SIG-M5 treated with dmso at 0.1 percent for 504 hours (cell line): ENCODE data around the gene THOC1.

Source experiments
- DNase-seq: peaks from one replicate; lab custom pipeline; 2025; ENCODE audit not compliant: unreplicated experiment; lab: John Stamatoyannopoulos, UW

THOC1 gene

DNA sequence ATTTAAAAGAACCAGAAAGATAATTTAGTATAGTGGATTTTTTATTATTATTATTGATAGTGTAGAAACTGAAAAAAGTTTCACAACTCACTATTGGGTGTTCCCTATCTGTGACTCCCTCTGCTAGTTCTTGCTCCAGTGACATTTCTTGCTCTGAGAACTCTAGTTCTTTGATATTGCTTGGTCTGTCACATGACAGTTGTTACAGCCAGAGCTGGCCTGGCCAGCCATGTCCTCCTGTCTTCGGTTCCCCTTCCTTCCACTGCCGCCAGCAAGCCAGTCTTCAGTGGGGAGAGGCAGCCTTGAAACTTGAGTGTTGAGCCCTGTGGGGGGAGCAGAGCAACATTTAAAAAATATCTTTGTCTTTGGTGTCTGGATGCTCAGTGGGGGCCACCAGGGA lies 7.6 kb upstream of the THOC1 start:
- no peak for DNase-seq

DNA sequence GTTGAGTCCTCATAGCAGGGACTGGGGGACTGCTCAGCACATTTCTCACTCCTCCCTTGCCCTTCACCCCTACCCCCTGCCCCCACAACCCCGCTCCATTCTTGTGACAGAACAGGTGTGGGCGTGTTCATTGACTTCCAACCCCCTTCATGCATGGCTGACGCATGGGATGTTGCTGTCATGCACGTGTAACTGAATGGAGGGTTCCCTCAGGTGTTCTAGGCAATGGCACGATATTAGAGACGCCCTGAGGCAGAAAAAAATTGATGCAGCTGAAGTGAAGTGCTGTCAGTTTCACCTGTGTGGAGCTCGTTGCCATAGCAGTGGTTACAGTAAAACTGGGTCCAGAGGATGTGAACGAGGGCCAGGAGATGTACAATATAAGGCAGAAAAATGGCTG lies 6.5 kb upstream of the THOC1 start:
- no peak for DNase-seq

DNA sequence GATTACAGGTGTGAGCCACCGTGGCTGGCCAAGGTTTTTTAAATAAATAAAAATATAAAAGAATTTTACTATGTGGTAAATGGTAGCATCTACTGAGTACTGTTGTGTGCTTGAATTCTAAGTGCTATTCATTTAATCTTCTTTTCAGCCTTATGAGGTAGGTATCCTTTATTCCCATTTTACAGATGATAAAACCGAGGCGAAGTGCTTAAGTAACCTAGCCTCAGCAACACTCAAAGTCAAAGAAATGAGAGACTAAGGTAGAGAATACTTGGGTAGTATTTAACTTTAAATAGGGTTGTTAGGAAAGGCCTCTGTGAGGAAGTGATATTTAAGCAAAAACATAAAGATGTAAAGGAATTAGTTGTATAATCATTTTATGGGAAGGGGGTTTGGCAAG lies 5.7 kb upstream of the THOC1 start:
- no peak for DNase-seq

DNA sequence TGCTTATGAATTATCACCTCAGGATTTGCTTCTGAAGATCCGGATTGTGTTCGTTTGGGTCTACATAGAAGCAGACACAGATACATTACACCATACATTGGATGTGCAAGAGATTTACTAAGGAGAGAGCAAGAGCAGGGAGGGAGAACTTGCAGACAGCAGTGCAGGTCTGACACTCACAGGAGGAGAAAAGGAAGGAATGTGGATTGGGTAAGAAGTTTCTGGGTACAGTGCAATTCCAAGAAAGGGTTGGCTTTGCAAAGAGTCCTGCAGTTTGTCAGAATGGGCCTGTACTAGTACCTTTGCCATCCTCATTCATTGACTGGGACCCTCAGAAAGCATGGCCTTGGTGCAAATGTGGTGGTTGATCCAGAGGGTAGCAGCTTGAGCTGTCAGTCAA lies 4.8 kb upstream of the THOC1 start:
- DNase-seq: no peak

DNA sequence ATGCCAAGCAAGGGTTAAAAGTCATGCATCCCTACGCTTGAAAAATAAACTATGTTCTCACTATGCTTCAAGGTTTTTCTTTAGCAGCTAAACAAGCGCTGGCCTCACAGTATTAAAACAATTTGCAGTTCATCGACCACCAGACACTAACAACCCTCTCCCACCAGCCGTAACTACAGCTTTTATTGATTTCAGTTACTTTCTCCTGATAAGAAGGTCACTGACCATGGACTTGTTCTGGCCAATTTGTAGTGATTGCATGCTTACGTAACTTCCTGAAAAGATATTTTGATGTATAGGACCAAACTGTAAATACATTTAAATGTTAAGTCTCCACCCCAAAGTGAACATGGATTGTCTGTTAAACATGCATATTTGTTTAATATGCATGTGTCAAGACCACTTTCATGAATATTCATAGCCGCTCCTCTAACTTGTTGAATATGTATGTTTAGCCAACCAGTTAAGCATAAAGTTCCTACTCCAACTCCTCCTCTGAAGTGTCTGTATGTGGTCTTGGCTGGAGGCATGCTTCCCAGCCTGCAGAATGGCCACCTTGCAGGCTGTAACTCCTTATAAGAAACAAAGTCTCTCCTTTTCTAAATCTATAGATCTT lies 1.7 kb upstream of the THOC1 start:
- no peak for DNase-seq

DNA sequence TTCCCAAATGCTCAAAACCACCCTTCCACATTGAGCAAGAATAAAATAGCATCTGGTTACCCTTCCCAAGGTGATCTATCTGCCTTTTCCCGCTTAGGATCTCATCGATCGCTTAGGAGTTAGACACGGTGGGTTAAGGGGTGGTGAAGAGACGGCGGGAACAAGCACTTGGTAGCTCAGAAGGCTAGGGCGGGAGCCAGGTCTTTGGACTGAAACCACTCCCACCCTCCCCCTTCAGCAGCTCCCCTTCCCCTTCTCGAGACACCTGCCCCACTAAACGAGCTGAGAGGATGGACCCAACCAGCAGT lies 513 bp downstream of the THOC1 start:
- DNase-seq: peak; percentile 43

DNA sequence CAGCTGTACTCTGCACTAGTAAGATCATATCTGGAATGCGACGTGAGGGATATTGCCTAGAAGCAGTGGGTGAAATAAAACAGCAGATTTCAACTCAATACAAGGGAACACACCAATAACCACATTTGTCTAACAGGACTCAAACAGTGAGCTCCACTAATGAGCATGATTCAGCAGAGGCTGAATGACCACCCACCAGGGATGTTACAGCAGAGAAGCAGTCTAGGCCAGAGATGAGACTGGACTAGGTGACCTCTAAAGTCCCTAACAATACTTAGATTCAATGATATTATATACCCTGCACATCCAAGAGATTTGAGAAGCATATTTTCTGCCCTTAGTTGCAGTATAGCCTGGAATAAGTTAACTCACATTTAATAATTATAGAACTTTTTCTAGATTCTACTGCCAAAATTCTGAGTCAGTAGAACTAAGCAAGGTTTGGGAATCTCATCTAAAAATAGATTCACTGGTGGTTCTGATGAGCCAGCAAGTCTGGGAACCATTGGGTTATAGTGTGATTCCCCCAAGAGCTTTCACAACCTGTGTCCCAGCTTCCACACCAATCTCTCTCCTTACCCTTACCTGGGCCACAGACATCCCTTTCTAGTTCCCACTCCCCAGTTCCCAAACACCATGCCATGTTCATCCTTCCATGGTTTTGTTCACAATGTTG lies 6.3 kb downstream of the THOC1 start:
- DNase-seq: no peak

DNA sequence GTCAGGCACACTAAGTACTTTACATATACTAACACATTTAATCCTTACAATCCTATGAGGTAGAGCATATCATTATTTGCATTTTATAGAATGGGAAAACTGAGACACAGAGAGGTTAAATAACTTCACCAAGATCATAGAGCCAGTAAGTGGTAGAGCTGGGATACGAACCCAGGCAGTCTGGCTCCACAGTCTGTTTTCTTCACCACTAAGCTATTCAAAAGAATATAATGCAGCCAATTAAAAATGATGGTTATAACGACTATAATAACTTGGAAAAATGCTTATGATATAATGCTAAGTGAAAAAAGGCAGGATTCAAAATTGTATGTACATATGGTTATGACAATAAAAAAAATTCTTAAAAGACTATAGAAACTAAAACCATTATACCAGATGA lies 7.3 kb downstream of the THOC1 start:
- DNase-seq: no peak

DNA sequence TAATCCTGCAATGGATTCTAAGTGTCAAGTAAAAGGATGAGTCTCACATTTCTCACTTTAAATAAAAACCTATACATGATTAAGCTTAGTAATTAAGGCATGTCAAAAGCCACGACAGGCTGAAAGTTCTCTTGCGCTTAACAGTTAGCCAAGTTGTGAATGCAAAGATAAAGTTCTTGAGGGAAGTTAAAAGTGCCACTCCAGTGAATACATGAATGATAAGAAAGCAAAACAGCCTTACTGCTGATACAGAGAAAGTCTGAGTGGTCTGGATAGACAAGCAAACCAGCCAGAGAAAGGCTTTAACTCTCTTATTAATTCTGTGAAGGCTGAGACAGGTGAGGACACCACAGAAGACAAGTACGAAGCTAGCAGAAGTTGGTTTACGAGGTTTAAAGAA lies 12.7 kb downstream of the THOC1 start:
- DNase-seq: no peak

DNA sequence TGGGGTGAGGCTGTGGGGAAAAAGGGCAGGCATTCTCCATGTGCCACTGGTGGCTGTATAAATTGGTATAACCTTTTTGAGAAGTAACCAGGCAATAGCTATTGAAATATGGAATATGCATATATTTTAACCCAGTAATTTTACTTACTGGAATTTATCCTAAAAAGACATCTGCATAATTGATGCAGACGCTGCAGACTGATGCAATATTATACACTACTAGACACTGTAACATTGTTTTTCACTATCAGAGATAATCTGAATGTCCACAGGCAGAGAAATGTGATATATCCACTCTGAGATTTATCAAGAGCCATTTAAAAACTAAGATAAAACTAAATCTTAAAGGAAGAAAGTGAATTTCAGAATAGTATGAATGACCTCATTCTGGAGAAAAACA lies 14.7 kb downstream of the THOC1 start:
- no peak for DNase-seq

DNA sequence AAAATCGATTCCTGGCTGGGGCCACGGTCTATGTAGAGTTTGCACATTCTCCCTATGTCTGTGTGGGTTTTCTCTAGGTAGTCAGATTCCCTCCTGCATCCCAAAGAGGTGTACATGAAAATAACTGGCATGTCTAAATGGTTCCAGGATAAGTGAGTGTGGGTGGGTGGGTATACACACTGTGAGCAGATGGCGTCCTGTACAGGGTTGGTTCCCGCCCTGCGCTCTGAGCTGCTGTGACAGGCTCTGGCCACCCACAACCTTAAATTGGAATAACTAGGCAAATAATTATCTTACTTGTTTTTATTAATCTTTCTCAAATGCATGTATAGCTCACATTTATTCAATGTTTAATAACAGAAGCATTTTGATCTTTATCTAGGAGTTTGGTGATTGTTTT lies 16.3 kb downstream of the THOC1 start:
- DNase-seq: no peak

DNA sequence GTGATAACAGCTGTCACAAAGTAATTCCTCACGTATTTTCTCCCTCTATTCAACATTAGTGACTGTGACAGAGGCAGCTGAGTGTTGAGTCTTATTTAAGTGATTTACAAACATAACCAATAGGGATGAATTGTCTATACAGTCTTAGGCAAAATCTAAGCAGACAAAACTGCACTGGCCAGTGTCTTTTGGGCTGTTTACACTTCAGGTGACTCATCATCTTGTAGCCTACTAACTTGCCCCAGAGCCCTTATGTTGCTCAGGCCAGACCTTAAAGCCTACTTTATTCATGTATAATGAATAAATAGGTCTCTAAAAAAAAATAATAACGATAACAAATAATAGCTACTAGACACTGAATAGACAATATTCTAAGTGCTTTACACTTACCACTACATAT lies 17.2 kb downstream of the THOC1 start:
- DNase-seq: peak; percentile 2

DNA sequence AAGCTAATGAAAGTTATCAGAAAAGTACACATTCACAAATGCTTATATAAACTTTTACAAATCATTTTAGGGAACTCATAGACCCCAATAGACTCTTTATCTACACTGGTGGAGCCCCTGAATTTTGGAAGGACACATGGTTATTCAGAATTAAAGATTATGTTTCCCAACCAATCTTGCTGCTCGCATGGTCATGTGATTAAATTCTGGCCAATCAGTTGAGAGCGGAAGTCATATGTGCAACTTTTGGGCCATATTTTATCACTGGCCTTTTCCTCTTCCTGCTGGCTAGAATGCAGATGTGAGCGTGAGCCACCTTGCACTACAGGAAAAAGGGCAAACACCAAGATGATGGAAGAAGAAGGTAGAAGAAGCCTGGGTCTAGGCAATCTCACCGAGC lies 19.8 kb downstream of the THOC1 start:
- DNase-seq: no peak

DNA sequence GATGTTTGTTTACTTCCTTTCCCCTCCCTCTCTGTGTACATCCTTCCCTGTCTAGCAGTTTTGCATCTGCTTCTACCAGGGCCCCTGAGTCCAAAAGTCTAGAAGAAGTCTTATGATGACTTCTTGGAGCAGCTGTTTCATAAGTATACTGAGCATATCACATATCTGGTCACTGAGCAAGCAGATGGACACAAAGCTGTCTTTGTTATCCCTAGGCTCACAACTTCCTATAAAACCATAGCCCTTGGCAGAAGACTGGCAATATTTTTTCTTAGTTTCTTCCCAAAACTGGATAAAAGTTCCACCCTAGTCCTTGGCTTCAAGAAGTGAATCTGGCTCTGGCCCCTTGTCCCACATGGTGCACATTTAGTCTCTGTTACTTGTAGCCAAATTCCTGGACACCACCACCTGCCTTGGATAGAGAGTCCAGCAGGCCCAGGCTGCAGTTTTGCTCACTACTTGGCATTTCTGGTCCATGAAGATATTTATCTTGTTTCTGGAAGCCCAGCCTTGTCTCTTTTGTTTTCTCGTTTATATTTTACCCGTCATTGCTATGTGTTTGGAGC lies 22.5 kb downstream of the THOC1 start:
- DNase-seq: no peak

DNA sequence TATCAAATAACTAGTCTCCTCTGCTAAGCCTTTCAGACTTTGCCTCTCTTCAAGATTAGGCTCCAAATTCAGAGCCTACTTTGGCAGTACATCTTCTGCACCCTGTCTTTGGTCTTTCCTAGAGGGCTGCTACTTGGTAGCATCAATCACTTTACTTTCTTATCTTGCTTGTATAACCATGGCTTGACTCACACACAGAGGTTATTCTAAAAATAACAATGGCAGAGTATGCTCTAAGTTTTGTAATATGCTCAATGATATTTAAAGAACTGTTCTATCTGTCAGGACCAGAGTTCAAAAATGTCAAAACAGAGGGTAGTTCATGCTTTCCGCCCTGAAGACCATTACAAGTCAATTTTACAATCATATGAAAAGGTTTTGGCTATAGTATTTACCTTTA lies 27.7 kb downstream of the THOC1 start:
- no peak for DNase-seq

DNA sequence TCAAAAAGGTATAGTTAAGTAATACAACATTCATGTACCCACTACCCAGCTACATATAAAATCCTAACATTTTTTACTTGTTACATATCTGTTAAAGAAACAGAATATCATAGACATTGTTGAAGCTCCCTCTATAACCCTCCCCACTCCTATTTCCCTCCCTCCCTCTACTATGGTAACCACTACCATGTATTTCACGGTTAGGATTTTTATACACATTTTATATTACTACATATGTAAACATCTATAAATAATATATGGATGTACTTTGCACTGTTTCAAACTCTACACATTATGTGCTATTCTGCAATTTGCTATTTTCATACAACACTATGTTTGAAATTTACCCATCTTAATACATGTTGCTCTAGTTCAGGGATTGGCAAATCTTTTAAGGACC lies 36.3 kb downstream of the THOC1 start:
- DNase-seq: no peak

DNA sequence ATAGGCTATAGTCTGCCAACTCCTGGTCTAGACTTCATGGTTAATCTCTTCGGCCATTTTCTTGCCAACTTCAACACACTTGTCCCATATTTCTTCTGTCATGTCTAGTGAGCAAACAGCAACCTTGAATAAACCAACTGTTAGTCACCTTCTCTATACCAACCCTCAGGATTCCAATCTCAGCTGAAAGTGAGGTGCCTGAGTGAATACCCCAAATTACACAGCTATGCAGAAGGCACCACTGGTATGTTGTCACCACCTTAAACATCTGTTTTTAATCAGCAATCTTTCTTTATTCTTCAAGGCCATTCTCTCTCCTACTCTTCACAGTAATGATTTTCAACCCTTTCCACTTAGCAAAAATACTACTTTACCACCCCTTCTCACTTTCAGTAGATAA lies 39.3 kb downstream of the THOC1 start:
- DNase-seq: no peak

DNA sequence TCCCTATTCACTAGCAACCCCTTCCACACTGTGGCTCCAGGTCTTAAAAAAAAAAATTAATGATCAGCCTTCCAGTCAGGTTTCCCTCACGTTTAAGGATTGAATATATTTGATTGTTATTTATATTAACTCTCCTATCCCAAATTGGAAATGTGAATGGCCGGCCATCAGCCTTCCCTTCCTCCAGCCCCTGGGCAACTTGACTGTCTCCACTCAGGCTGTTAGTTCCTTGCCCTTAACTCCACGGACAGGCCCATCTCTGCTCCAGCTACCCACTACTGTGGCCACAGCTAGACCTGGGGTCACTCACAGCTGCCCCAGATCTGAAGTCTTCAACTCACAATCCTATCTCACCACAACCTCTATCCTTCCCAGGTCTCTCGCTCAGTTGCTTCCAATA lies 39.9 kb downstream of the THOC1 start:
- no peak for DNase-seq

DNA sequence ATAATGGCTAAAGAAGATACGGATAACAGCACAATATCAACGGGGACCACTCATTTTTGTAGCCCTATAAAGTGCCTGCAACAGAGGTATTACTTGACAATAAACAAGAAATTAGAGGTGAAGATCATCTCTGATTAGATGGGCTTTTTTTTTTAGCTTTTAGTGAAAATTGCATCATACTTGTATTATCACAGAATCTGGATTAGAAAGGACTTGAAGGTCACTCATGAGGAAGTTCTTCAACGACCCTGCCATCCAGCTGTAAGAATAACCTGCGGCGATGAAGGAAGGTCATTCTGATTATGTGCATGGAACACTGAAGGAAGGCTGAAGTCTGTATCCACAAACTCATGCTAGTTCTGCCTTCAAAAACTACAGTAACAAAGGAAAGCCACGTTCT lies 40.5 kb downstream of the THOC1 start:
- no peak for DNase-seq

DNA sequence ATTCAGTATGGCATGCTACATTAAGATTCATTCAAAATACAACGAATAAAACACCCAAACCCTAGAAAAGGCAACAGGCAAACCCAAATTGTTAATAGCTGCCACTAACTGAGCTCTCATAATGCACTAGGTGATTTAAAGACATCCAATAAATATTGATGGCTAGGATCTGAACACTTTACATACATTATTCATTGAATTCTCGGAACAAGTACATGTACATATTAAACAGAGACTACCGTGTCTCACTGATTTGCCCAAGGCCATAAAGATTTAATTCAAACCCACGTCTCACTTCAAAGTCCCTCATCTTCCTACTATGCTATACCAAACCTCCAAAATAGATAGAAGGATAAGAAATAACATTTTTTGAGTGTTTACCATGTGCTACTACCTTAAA lies 42.1 kb downstream of the THOC1 start:
- DNase-seq: no peak

DNA sequence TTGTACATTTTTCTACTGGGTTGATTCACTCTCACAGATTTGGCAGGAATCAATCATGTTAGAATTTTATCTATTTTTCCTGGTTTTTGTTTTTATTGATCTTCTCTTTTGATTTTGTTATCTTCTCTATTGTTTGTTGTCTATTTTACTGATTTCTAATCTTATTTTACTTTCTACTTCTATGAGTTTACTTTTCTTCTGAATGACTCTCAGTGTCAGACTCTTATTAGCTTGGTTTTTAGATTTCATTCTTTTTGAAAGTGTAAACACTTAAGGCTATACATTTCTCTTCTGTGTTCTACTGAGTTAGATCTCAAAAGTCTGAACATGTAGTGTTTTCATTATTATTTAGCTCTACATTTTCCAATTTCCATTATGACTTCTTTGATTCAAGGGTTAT lies 47.1 kb downstream of the THOC1 start:
- DNase-seq: no peak

DNA sequence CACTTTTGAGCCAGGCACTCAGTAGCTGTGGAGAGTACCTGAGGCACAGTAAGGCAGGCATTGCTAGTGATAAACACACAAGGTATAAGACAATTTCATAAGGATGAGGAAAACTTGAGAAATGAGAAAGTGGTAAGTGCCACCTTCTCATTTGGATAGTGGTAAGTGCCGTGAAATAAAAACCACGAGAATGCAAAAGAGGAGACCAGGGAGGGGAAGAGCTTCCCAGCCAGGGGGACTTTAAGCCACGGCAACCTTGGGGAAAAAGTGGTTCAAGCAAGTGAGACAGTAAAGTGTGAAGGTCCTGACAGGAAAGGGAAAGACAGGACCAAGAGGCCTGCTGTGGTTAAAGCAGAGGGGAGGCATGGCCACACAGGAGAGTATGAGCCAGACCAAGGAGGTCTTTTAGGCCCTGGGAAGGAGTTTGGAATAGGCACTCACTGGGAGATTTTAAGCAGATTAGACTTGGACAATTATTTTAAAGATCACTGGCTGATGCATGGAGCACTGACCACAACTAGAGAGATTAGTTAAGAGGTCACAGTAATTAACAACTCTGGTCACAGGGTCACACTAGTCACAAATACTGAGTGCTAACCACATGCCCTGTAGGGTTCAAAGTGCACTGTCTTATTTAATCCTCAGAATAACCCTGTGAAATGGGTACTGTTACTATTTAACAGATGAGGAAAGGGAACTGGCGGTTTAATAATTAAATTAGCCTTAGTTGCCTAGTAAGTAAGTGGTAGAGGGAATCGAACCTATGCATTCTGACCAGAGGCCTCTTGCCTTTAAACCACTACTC lies 50.1 kb downstream of the THOC1 start:
- no peak for DNase-seq
